T1000 (cell line): Measurements from ENCODE around the gene NBEA.

ENCODE experiments used
- DNase-seq: peaks from one replicate; lab custom pipeline; 2025; ENCODE audit warnings: mixed read lengths; lab: John Stamatoyannopoulos, UW

The NBEA gene

DNA sequence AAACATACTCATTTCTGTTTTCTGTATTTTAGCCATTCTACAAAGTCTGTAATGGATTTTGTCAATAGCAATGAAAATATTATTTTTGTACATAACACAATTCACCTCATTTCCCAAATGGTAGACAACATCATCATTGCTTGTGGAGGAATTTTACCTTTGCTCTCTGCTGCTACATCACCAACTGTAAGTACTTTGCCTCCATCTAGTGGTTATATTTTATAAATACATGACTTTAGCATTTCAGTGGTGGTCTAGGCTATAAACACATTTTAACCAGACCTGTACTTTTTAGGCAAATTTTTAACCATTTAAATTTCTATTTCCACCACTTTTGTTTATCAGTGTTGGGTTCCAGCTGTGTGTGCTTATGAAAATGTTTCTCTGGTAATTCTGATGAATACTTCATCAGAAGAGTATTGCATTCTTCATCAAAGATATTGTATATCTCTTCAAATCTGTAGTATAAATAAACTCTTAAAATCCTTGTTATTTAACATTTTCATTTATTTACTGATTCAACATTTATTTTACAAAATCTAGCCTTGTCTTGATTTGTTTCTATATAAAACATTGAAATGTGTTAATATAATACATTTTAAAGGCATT, 222.4 kb downstream of the NBEA start:
- DNase-seq = no peak

DNA sequence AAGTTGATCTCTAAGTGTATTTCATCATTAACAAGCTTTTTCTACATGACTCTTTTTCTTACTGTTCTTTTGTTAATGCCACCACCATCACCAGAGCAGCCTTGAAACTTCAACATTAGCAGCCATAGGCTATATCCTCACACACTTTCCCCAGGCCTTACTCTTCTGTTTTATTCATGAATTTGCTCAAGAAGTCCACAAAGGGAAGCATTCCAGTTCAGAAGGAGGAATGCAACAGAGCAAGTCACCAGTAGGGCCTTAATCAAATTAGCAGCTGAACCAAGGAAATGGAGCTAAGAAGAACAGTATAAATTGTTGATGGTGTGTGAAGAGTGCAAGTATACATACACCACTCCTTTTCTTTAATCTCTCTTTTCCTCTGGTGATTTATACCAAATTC, 223.1 kb downstream of the NBEA start:
- DNase-seq = no peak

DNA sequence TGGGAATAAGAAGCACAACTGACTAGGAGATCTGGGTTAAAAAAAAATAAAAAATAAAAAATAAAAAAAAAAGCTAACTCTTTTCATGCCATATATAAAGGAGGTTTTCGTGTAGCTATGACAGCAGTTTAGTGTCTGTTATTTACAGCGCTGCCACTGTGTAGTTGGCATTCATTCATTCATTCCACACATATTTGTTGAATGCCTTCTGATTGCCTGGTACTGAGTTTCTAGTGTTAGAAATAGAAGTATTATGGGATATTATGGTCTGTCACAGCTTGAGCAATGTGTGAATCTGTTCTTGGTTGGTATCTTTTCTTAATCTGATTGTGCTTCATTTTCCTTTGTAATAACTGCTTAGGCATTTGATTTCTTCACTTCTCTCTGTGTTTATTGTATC, 237.4 kb downstream of the NBEA start:
- no peak for DNase-seq

DNA sequence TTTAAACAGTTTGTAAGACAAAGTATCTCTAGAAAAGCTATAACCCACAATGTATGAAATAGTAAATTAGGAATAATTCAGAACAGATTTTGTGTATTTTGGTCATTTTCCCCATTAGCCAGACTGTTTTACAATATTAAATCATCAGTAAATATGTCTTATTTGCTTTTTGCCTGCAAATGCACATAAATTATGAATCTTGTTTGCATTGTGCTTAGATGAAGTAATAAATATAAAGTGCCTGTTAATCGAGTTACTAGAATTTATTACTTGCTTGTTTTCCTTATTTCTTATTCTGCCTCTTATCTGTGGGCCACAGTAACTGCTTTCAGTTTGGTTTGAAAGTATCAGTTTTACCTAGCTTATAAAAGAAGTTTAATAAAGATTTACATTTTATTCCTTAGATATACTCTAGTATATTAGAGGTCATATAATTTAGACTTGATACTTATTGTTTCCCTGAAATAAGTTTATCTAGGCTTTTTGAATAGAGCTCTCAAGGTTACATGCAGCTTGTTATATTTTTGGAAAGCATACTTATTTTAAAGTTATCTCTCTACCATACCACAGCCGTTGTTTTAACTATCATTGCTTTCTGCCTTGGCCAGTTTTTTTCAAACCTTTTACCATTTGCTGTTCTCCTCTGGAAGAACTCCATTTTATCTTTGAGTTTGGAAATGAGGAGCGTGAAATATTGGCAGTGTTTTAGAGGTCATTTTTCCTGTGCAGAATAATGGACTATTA, 238.0 kb downstream of the NBEA start:
- no peak for DNase-seq

DNA sequence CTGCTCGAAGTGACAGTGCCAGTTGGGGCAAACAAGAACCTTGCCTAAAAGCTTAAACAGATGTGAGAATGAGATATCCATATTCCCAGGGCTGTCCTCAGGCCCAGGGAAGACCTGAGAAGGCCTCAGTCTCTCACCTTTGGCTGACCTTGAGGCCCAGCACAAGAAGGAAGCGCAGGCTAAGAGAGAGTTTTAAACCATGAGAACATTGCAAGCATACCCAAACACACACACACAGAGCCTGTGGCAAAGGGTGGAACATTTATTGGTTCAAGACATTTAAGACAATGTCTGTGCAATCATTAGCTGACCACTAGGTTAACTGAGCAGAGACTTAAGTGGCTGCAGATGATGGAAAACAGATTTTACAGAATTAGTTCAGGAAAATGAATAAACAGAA, 248.2 kb downstream of the NBEA start:
- DNase-seq = no peak

DNA sequence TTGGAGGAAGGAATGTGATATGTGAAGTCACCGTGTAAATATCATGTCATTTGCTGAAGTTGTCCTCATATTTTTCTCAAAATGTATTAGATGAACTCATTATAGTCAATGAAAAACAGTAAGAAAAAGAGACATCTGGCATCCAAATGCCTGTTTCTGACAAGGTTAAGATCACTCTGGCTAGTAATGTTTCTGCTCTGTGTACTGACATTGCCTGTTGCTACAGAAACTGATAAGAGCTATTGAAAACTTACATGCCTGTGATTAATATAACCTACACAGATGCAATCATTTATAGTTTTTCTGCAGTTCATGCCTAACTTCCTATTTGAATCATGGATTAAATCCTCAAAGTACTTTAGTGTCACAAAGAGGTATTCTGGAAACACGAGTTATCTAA, 249.8 kb downstream of the NBEA start:
- no peak for DNase-seq

DNA sequence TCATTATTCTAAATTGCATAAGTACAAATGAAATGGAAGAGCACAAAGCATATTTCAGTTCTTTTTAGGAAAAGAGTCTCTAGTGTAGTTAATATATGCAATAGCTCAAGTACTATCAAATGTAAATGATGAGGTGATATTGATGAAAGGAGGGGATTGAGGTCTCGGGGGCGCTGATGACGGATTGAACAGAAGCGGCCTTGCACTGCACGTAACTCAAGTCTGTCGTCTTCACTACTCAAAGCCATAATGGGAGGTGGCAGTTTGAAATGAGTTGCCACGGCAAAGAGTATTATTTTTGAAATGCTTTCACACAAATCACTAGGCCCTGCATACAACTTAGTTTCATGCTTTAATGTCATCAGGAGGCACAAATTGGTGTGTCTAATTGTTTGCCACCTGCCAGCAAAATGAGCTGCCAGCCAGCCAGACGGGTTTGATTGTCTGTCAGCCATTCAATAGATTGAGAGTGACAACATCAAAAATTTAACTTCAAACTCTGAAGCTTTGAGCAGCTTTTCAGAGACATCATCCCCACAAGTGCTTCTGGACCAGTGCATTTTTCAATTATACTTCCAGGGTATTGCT, 256.6 kb downstream of the NBEA start:
- no peak for DNase-seq

DNA sequence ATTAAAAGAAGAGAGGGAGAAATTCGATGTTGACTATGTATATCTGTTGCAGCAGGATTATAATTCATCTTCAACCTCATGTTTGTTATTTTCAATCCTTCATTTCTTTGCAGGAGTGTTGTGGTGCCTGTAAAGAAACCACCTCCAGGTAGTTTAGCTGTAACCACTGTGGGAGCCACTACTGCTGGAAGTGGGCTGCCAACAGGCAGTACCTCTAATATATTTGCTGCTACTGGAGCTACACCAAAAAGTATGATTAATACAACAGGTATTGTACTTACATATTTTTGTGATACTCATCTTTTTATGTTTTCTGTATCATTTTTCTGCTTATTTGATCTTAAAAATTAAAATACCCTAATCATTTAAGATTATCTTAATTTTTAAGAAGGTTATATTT, 266.5 kb downstream of the NBEA start:
- DNase-seq = no peak

DNA sequence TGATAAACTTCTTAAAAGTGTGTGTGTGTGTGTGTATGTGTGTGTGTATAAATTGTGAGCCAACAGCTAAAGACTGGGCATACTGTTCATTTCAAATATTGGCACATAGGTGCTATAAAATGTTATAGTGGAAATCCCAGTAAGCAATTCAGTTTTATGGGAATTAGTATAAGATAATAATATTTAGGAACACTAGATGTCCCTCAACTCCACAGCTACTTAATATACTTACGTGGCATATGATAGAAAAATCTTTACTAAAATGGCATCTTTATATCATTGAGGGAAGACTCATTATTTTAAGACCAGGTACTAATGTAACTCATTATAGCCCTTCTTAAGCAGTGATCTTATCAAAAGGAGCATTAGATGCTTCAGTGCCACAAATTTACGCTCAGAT, 268.2 kb downstream of the NBEA start:
- DNase-seq = no peak

DNA sequence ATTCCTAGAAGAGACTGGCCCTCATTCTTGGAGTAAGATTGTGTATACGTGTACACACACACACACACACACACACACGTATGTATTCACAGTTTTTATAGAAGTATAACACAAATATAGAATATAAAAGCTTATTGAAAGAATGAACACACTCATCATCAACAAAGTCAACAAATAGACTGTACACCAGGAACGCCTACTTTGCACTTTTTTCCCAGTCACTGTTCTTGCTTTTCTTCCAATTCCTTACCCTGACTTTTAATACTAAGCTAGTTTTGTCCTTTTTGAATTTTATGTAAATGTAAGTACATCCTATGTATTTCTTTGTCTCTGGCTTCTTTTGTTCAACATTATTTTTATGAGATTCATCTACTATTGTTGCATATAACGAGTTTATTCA, 269.9 kb downstream of the NBEA start:
- DNase-seq = no peak

DNA sequence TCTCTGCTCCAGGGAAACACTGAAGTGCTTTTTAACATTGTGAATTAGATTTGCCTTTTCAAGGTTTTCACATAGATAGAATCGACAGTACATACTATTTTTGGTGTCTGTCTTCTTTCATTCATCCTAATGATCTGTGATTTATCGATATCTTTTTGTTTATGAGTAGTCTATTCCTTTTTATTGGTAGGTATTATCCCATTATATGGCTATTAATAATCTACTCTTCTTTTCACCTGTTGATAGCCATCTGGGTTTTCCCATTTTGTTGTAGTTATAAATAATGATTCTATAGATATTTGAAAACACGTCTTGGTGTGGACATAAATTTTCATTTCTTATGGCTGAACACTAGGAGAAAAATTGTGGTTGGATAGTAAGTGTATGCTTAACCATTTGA, 271.8 kb downstream of the NBEA start:
- DNase-seq = no peak

DNA sequence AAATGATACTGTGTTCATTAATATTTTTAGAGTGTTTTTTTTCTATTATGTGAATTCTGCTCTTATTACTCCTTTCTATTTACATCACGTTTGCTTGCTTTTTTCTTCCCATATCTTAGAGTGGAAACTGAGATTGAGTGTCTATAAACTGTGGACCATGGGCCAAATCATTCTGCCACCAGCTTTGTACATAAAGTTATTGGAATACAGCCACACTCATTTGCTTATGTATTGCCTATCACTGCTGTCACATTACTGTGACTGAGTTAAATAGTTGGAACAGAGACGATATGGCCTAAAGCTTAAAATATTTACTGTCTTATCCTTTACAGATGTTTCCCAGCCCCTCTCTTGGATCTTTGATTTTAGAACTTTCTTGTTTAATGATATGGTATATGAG, 274.1 kb downstream of the NBEA start:
- DNase-seq = no peak

DNA sequence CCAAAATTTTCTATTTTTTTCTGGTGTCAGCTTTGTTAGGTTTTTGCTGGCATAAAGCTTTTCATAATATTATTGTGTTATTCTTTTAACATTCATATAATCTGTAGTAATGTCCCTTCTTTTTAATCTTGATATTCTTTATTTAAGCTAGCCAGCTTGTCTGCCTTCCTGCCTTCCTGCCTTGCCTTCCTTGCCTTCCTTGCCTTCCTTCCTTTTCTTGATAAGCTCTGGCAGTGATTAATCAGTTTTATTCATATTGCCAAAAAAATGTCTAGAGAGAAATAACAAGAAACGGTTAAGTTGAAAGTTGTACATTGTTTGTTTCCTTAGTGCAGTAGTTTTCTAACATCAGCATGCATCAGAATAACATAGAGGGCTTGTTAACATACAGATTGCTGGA, 277.0 kb downstream of the NBEA start:
- no peak for DNase-seq

DNA sequence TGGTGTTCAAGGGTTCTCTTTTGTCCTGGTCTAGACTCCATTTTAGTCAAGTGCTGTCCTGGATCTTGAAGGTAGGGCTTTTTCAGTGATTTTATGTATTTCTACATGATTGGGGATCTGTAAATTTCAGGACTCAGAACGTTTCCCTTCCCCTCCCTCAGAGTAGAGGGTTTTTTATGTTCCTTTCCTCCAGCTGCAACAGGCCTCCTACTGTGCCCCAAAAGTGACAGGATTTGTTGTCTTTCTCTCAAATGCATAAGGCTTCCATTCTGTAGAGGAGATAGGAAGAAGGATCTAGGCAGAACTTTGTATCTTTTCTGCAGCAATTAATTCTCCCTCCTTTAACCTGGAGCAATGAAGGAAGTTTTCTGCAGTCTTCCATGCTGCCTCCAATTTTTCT, 283.1 kb downstream of the NBEA start:
- DNase-seq = no peak

DNA sequence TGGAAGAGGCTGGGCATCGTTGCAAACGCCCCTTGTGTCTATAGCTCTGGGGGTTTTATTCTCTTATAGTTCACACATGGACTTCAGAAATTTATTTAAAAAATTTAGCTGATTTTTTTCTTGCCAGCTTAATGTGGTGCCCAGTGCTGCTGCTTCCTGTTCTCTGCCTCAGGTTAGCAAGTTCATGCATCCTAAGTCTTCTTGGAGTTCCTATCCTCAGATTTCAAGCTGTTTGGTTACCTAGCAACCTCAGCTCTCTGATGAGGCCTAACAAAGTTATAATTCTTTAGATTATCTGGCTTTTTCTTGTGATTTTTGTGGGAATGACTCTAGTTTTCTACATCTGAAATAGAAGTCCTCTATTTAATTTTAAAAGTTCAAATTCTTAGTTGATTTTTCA, 283.5 kb downstream of the NBEA start:
- no peak for DNase-seq

DNA sequence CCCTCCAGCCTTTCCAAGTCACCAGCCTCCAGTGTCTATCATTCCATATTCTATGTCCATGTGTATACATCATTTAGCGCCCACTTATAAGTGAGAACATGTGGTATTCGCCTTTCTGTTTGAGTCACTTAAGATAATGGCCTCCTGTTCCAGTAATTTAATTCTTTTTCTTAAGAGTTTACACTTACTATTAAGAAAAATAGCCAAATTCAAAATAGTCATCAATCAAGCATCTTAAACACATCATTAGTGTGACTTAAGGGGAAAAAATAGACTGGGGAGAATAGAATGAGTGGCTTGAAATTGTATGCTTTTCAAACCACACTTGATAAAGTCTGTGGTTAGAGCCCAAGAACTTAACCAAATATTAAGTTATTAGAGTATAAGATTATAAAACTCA, 286.5 kb downstream of the NBEA start:
- no peak for DNase-seq

DNA sequence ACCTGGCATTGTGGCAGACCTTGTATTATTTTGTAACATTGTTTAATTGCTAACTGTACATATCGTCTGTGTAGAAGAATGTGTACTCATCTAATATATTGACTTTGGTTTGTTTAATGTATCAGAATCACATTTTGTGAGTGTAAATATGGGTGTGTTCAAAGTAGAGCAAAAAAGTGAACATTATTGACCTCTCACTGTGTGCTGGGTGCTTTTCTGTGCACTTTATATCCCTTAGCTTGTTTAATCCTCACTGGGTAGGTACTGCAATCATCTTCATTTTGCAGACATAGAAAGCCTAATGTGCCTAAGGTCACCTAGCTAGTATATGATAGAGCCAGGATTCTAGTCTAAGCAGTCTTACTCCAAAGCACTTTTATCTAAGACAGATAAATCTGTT, 289.4 kb downstream of the NBEA start:
- no peak for DNase-seq

DNA sequence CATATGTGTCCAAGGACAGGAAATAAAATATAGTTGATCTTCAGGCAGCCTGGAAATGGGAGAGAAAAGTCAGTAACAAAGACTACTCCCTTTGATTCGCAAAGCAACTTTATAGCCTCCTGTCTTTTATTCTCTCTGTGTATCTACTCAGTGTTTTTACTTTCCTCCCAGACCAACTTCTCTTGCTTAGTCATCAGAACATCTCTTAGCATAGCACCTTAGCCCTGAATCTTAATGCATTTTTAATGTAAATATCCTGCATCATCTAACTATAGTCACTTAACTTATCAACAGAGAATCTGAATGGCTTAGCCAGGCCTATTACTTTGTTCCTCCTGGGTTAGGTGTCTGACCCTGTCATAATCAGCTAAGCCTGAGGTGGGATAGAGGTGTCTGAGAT, 296.2 kb downstream of the NBEA start:
- DNase-seq = no peak

DNA sequence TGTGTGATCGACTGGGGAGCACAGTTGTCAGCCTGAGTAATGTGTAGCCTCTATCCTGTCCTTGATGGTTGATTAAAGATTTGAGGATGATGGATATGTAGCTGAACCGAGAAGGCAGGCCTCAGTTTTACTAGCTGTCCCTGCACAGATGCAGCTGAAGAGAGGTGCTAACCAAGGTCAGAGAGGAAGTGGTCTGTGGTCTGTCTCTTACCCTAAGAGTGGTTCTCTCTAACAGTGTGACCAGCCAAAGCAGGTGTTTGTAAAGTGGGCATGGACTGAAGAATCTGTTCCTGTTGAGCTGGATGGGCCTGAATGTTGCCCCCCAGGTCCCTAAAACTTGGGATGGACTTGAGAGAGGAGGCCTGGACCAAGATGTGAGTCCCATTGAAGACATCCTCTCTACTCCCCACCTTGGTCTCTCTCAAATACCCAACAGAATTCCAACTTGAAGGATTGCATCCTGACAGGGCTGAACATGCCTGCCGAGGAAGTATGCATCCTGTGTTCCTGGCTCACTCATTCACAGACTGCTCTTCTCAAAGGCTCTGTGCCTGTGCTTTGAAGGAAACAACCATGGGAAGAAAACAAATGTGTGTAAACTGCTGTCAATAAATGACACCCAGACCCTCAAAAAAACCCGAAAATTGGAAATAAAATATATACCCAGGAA, 310.6 kb downstream of the NBEA start:
- DNase-seq = no peak

DNA sequence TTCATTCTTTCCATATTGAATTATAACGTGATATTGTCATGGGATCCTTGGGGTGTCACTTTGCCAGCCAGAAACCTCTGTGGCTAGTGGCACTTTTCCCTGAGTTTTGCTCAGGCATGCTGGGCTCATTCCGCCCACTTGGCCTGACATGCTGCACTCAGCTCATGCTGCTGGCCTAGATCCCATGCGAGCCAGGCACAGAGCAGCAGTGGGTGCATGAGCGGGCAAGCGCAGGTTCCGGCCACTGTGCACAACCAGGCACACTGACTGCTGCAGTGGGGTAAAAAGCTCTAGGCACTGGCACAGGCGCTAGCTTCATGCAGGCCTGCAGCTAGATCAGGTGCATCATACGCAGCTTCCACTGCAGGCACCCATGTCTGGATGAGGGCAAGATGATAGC, 313.2 kb downstream of the NBEA start:
- no peak for DNase-seq

DNA sequence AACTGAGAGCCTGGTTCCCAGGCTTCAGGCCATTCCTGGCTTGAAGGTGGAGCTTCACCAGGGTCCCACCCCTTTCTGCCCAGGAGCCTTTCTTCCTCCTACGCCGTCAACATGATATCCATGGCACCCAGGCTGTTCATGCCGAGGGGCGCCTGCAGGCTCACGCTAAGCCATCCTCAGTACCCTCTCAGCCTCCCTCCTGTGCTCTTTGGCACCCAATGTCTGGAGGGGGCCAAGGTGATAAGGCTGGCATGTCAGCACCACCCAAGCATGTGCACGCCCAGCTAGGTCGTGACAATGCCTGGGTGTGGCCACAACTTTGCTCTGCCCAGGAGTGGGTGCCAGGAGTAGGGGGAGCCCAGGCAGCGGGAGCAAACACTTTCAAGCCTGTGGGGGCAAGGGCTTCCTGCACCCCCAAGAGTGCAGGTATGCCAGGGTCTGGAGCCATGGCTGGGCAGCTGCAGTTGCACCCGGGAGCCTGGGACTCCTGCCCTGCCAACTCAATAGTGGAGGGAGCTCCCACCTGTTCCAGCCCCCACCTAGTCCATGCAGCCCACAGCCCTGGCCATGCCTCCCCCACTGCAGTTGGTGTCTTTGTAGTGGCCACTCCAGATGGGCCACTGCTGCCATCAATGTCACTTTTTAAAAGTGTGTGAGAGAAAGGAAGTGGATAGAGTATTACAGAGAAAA, 314.5 kb downstream of the NBEA start:
- no peak for DNase-seq

DNA sequence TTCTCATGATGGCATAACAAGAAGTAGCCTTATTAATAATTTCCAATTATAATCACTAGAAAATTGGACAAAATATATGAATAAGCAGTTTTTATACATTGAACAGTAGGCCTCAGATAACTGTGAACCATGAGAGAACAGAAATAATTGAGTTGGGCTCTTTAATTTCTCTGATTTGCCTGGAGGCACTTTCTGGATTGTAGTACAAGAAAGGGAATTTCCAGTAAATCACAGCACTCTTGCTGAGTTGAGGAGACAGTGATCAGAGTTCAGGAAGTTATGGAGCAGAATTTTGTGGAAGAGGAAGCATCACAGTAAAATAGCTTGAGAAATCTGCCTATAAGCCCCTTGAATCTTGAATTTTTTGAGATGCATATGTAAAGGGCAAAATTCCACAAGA, 318.2 kb downstream of the NBEA start:
- no peak for DNase-seq

DNA sequence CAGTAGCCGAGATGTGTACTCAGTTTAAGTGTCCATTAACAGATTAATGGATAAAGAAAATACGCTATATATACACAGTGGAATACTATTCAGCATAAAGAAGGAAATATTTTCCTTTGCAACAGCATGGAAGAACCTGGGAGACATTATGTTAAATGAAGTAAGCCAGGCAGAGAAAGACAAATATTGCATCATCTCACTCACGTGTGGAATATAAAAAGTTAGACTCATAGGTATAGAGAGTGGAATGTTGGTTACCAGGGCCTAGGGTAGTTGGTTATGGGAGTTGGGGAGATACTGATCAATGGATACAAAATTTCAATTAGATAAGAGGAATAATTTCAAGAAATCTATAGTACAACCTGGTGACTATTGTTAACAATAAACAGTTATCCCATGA, 324.3 kb downstream of the NBEA start:
- no peak for DNase-seq
